GM20000 (cell line): ENCODE data around the gene DRP2.
"Not testable (repeated sequence)": the region's sequence is repeated elsewhere in the genome, so short reads cannot be mapped to it uniquely, and the experiment has no call there.

ENCODE experiments used
- DNase-seq: peaks from one replicate; pipeline ENCODE4 v3.0.0; 2012; ENCODE audit warnings: low spot score
- TF ChIP-seq, protein P1 (sequence below): IDR thresholded peaks from 2 replicates; pipeline ENCODE4 v1.5.1; 2012; ENCODE audit warnings: mild to moderate bottlenecking, control low read depth; ENCODE audit errors: extremely low read depth, missing control alignments

The DRP2 gene

DNA sequence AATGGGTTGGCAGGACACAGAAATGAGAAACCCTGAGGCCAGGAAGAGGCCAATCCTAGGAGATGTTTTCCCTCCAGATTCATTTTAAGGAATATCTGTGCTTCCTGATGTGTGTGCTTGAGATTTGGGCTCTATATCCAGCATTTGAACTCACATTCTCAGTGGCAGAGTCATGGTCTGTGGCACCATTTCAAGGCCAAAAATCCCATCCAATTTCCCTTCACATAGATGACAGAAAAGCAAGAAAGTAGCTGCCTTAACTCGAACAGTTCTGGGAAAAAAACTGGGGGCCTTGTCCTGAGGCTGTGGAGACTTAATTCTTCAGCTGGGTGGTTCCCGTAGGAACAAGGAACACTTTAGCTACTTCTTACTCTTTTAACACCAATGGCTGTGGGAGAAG lies 44.2 kb downstream of the DRP2 start:
- TF ChIP-seq, protein P1, sequence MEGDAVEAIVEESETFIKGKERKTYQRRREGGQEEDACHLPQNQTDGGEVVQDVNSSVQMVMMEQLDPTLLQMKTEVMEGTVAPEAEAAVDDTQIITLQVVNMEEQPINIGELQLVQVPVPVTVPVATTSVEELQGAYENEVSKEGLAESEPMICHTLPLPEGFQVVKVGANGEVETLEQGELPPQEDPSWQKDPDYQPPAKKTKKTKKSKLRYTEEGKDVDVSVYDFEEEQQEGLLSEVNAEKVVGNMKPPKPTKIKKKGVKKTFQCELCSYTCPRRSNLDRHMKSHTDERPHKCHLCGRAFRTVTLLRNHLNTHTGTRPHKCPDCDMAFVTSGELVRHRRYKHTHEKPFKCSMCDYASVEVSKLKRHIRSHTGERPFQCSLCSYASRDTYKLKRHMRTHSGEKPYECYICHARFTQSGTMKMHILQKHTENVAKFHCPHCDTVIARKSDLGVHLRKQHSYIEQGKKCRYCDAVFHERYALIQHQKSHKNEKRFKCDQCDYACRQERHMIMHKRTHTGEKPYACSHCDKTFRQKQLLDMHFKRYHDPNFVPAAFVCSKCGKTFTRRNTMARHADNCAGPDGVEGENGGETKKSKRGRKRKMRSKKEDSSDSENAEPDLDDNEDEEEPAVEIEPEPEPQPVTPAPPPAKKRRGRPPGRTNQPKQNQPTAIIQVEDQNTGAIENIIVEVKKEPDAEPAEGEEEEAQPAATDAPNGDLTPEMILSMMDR: no peak
- DNase-seq: no peak

DNA sequence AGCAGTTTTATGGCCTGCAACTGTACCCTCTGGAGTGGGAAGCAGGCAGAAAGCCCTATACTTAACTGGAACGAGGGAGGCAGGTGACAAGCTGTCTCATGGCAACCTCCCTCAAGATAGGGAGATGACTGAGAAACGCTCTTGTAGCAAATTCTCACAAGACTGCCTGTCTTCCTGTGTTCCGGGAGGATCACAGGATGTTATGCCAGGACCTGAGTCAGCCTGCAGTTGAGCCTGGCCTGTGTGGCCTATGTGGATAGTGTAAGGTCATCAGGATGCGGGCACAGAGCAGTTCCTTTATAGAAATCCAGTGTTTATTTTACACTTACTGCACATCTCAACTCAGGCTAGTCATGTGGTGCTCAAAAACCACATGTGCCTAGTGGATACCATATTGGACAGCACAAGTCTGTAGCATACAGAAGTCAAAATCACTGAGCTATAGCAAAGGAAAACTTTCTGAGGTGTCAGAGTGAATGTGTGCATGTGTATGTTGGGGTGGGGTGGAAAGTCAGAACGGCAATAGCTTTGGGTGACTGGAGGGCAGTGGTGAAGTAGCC lies 46.4 kb downstream of the DRP2 start:
- TF ChIP-seq, protein P1: no peak
- no peak for DNase-seq

DNA sequence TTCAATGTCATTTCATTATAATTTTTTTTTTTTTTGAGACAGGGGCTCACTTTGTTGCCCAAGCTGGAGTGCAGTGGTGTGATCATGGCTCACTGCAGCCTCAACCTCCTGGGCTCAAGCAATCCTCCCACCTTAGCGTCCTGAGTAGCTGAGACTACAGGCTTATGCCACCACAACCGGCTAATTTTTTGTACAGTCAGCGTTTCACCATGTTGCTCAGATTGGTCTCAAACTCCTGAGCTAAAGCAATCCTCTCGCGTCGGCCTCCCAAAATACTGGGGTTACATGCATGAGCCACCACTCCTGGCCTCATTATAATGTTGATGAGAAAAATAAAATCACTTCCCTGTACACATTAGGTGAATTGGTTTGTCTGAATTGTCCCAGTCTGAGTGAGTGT lies 54.6 kb downstream of the DRP2 start:
- no peak for DNase-seq
- TF ChIP-seq, protein P1: no peak

DNA sequence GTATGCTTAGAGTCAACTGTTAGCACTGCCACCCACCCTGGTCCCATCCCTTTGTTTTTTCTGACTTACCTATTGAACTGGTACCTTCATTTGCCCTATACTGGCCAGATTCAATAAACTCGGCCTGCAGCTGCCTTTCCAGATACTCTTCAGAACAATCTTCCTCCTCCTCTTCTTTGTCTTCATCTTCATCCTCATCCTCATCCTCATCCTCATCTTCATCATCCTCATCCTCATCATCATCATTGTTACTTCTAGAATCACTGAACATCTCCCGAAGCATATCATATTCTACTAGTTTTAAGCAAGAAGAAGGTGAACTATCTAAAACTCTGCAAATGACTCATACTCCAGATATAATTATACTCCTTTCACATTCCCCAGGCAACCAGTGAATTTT lies 56.7 kb downstream of the DRP2 start:
- TF ChIP-seq, protein P1: no peak
- no peak for DNase-seq

DNA sequence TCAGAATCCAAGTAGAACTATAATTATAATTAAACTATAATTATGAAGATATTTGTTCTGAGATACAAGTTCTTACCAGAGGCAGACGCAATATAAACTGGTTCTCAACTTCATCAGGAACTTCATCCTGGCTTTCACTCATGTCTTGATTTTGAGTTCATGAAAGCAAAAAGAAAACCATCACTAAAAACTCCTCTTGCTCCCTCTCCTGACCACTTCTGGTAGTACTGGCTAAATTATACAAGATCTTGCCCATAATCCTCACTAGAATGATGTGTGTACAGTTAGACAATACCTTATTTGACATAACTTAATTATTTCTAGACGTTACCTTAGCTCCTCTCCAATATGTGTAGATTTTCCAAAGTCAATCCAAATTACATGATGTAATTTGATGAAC lies 67.8 kb downstream of the DRP2 start:
- DNase-seq: peak; percentile 37
- TF ChIP-seq, protein P1: peak; percentile 10

DNA sequence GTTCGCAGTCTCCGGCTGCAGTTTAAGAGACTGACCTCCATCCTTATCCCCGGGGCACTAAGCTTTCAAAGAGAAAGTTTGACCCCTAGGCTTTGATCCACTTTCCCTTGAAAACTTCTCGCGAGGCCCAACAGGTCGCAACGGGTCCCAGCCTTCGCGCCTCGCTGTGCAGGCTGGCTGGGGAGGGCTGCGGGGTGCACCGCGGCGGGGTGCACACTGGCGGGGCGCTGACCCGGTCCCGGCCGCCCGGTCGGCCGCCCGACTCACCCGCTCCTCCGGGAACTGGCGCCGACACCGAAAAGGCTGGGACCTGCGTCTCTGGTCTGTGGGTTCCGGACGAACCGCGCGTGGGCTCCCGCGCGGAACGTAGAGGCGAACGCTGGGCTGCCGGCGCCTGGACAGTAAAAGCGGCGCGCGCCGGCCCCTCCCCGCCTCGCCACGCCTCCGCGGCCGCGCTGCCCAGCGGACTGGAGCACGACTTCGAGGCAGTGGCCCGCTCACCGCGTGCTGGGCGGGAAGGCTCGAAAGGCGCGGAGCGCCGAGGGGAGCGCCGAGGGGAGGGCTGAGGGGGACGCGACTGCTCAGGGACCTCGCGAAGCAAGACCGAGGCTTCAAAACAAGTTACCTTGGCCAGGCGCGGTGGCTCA lies 71.5 kb downstream of the DRP2 start, which contains the start of gene TAF7L:
Gene TAF7L, minus strand, starts transcription at position 378 of the 647 bp plus-strand sequence. CDS start 3,791 bp downstream, outside the sequence.
- DNase-seq: no peak

DNA sequence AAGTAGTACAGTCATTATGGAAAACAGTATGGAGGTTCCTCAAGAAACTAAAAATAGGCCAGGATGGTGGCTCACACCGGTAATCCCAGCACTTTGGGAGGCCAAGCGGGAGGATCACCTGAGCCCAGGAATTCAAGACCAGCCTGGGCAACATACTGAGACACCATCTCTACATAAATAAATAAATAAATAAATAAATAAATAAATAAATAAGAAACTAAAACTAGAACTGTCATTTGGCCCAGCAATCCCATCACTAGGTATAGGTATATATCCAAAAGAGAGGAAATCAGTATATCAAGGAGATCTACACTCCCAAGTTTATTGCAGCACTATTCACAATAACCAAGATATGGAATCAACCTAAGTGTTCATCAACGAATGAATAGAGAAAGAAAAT lies 76.0 kb downstream of the DRP2 start:
- not testable (repeated sequence) for DNase-seq

More for the DNA sequence above, 71.5 kb downstream of the DRP2 start, which contains the start of gene TAF7L:
- TF ChIP-seq, protein P1: no peak

DNA sequence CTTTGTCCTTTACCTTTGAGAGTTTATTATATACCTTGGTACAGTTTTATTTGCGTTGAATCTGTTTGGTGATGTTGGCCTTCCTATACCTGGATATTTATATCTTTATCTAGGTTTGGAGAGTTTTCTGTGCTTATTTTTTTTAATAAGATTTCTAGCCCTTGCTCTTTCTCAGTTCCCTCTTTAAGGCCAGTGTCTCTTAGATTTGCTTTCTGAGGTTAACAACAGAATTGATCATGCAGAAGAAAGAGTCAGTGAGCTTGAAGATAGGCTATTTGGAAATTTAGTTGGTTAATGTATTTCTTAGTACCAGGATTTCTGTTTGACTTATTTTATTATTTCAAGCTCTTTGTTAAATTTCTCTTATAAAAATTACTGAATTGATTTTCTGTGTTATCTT lies 84.2 kb downstream of the DRP2 start:
- no peak for DNase-seq
- TF ChIP-seq, protein P1: no peak
